HG03139 (cell line): Measurements from ENCODE around the gene COPE.
"Not testable (repeated sequence)": the region's sequence is repeated elsewhere in the genome, so short reads cannot be mapped to it uniquely, and the experiment has no call there.

Experiments
- ATAC-seq: cut with Tn5 transposase; IDR thresholded peaks from one replicate; pipeline ENCODE4 v1.9.1; 2021; ENCODE audit not compliant: unreplicated experiment

The COPE gene

GRCh38 chr19:18919086-18919899 is at the start of gene COPE, which contains the start of gene DDX49:
COPE (minus strand) TSS chr19:18919387; CDS start chr19:18919348, 39 bp downstream.
DDX49 (plus strand) TSS chr19:18919715; CDS start chr19:18919742, 27 bp downstream.
- ATAC-seq, result peak; percentile 89

- no peak for ATAC-seq
These were observed 48.4 kb upstream of the COPE start for GRCh38 chr19:18967358-18968146.

GRCh38 chr19:18966307-18966706 is 47.1 kb upstream of the COPE start:
- no peak for ATAC-seq

GRCh38 chr19:18964121-18964520 is 44.9 kb upstream of the COPE start:
- no peak for ATAC-seq

- no peak for ATAC-seq
These were observed 42.8 kb upstream of the COPE start for GRCh38 chr19:18961767-18962620.

- no peak for ATAC-seq
These were observed 41.2 kb upstream of the COPE start for GRCh38 chr19:18960370-18960769.

GRCh38 chr19:18955042-18955441 is 35.9 kb upstream of the COPE start:
- no peak for ATAC-seq

- no peak for ATAC-seq
These were observed 34.9 kb upstream of the COPE start for GRCh38 chr19:18954094-18954493.

- not testable (repeated sequence) for ATAC-seq
These were observed 33.3 kb upstream of the COPE start for GRCh38 chr19:18952364-18953003.

- no peak for ATAC-seq
These were observed 32.6 kb upstream of the COPE start for GRCh38 chr19:18951721-18952281.

GRCh38 chr19:18949858-18950257 is 30.7 kb upstream of the COPE start:
- no peak for ATAC-seq

- no peak for ATAC-seq
These were observed 29.8 kb upstream of the COPE start for GRCh38 chr19:18948976-18949356.

GRCh38 chr19:18948075-18948975 is 29.1 kb upstream of the COPE start:
- no peak for ATAC-seq

GRCh38 chr19:18946918-18947317 is 27.7 kb upstream of the COPE start:
- ATAC-seq, result no peak

- ATAC-seq, result no peak
These were observed 27.1 kb upstream of the COPE start for GRCh38 chr19:18946335-18946734.

GRCh38 chr19:18945297-18945696 is 26.1 kb upstream of the COPE start:
- ATAC-seq, result no peak

- ATAC-seq, result no peak
These were observed 24.3 kb upstream of the COPE start for GRCh38 chr19:18943465-18943864.

GRCh38 chr19:18942692-18943091 is 23.5 kb upstream of the COPE start:
- no peak for ATAC-seq

- no peak for ATAC-seq
These were observed 22.6 kb upstream of the COPE start for GRCh38 chr19:18941628-18942354.
